ENCODE results near the gene STYXL2.

Gene STYXL2

GRCh38 chr1:167083066-167083665 lies 10.7 kb upstream of the STYXL2 start:
- no peak for DNase-seq (ENCODE audit: low read depth in 1 of 2, low spot score in 1 of 2)
- Histone ChIP-seq H3K27me3 (ENCODE audit: insufficient read depth, poor library complexity, severe bottlenecking) (no peaks in the 10 kb centered on the region), H3K4me3 (replicated peaks; ENCODE audit: insufficient read depth, low read length) (no peak overlapping the region), H3K27ac (replicated peaks) (no peak overlapping the region)
- no peak for TF ChIP-seq POLR2AphosphoS5 (IDR thresholded peaks at IDR 0.05; ENCODE audit: low read depth)
- TF ChIP-seq, protein P1, sequence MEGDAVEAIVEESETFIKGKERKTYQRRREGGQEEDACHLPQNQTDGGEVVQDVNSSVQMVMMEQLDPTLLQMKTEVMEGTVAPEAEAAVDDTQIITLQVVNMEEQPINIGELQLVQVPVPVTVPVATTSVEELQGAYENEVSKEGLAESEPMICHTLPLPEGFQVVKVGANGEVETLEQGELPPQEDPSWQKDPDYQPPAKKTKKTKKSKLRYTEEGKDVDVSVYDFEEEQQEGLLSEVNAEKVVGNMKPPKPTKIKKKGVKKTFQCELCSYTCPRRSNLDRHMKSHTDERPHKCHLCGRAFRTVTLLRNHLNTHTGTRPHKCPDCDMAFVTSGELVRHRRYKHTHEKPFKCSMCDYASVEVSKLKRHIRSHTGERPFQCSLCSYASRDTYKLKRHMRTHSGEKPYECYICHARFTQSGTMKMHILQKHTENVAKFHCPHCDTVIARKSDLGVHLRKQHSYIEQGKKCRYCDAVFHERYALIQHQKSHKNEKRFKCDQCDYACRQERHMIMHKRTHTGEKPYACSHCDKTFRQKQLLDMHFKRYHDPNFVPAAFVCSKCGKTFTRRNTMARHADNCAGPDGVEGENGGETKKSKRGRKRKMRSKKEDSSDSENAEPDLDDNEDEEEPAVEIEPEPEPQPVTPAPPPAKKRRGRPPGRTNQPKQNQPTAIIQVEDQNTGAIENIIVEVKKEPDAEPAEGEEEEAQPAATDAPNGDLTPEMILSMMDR (IDR thresholded peaks at IDR 0.05; ENCODE audit: insufficient read depth, low read length): no peak
- TF ChIP-seq, protein P2, sequence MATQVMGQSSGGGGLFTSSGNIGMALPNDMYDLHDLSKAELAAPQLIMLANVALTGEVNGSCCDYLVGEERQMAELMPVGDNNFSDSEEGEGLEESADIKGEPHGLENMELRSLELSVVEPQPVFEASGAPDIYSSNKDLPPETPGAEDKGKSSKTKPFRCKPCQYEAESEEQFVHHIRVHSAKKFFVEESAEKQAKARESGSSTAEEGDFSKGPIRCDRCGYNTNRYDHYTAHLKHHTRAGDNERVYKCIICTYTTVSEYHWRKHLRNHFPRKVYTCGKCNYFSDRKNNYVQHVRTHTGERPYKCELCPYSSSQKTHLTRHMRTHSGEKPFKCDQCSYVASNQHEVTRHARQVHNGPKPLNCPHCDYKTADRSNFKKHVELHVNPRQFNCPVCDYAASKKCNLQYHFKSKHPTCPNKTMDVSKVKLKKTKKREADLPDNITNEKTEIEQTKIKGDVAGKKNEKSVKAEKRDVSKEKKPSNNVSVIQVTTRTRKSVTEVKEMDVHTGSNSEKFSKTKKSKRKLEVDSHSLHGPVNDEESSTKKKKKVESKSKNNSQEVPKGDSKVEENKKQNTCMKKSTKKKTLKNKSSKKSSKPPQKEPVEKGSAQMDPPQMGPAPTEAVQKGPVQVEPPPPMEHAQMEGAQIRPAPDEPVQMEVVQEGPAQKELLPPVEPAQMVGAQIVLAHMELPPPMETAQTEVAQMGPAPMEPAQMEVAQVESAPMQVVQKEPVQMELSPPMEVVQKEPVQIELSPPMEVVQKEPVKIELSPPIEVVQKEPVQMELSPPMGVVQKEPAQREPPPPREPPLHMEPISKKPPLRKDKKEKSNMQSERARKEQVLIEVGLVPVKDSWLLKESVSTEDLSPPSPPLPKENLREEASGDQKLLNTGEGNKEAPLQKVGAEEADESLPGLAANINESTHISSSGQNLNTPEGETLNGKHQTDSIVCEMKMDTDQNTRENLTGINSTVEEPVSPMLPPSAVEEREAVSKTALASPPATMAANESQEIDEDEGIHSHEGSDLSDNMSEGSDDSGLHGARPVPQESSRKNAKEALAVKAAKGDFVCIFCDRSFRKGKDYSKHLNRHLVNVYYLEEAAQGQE (IDR thresholded peaks at IDR 0.05; ENCODE audit: insufficient replicate concordance, low read depth): no peak

DNA sequence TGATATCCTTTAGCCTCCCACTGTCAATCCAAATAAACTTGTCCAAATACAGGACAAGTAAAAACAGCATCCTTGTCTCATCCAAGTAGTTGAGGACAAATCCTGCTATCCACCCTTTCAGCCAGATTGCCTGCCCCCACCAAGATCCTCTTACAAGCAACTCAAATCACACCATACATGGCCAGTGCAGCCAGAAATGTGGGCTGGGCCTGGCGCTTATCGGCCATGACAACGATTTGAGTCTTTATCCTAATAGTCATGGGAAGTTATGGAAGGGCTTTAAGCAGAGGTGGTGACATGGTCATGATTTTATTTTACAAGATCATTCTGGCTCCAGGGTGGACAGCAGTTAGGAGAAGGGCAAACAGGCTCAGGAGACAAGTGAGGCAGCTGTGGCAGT lies 10.0 kb upstream of the STYXL2 start:
- no peak for TF ChIP-seq POLR2AphosphoS5 (IDR thresholded peaks at IDR 0.05; ENCODE audit: low read depth)
- TF ChIP-seq GABPA (IDR thresholded peaks at IDR 0.05; ENCODE audit: low read depth): no peak
- no peak for TF ChIP-seq SPI1 (IDR thresholded peaks at IDR 0.05; ENCODE audit: borderline replicate concordance, low read depth)
- TF ChIP-seq, protein P1 (IDR thresholded peaks at IDR 0.05; ENCODE audit: insufficient read depth, low read length): no peak
- Histone ChIP-seq H3K27me3 (ENCODE audit: insufficient read depth, poor library complexity, severe bottlenecking) (no peaks in the 10 kb centered on the region), H3K27ac (replicated peaks) (no peak overlapping the region), H3K4me3 (replicated peaks; ENCODE audit: insufficient read depth, low read length) (no peak overlapping the region)
- no peak for DNase-seq (ENCODE audit: low read depth in 1 of 2, low spot score in 1 of 2)

GRCh38 chr1:167084757-167085156 lies 9.1 kb upstream of the STYXL2 start:
- Histone ChIP-seq H3K27ac (replicated peaks) (no peak overlapping the region), H3K27me3 (ENCODE audit: insufficient read depth, poor library complexity, severe bottlenecking) (no peaks in the 10 kb centered on the region), H3K4me3 (replicated peaks; ENCODE audit: insufficient read depth, low read length) (no peak overlapping the region)
- no peak for TF ChIP-seq GABPA (IDR thresholded peaks at IDR 0.05; ENCODE audit: low read depth)
- TF ChIP-seq, protein P1 (IDR thresholded peaks at IDR 0.05; ENCODE audit: insufficient read depth, low read length): no peak
- TF ChIP-seq POLR2AphosphoS5 (IDR thresholded peaks at IDR 0.05; ENCODE audit: low read depth): no peak
- no peak for TF ChIP-seq SPI1 (IDR thresholded peaks at IDR 0.05; ENCODE audit: borderline replicate concordance, low read depth)
- TF ChIP-seq, protein P2 (IDR thresholded peaks at IDR 0.05; ENCODE audit: insufficient replicate concordance, low read depth): no peak
- no peak for DNase-seq (ENCODE audit: low read depth in 1 of 2, low spot score in 1 of 2)

- TF ChIP-seq, protein P1 (IDR thresholded peaks at IDR 0.05; ENCODE audit: insufficient read depth, low read length): no peak
- TF ChIP-seq GABPA (IDR thresholded peaks at IDR 0.05; ENCODE audit: low read depth): no peak
- TF ChIP-seq, protein P2 (IDR thresholded peaks at IDR 0.05; ENCODE audit: insufficient replicate concordance, low read depth): no peak
- TF ChIP-seq POLR2AphosphoS5 (IDR thresholded peaks at IDR 0.05; ENCODE audit: low read depth): no peak
- no peak for TF ChIP-seq SPI1 (IDR thresholded peaks at IDR 0.05; ENCODE audit: borderline replicate concordance, low read depth)
- H3K27me3 ChIP-seq (ENCODE audit: insufficient read depth, poor library complexity, severe bottlenecking): no peaks in the 10 kb centered on the region
- no peak overlapping the region for H3K27ac ChIP-seq (replicated peaks)
- no peak overlapping the region for H3K4me3 ChIP-seq (replicated peaks; ENCODE audit: insufficient read depth, low read length)
- DNase-seq (ENCODE audit: low read depth in 1 of 2, low spot score in 1 of 2): no peak
Measured at GRCh38 chr1:167086033-167086432, 7.8 kb upstream of the STYXL2 start.

Data from HL-60 (cell line).